ENCODE results near the gene CTDSP1. TPM values are rescaled to one million over a fixed set of nuclear protein-coding genes. Genes with fewer than 3 reads are reported as not detected.

The CTDSP1 gene
- total RNA-seq, 1 experiment from 2014 or later = 104 TPM

- no peaks in the 10 kb centered on the region for H3K36me3 Mint-ChIP-seq (ENCODE audit: insufficient read depth, unreplicated experiment)
- H3K9me3 Mint-ChIP-seq (ENCODE audit: unreplicated experiment) = no peaks in the 10 kb centered on the region
- no peaks in the 10 kb centered on the region for H3K4me1 ChIP-seq
- peaks cover 11% of the 10 kb centered on the region for H3K4me1 Mint-ChIP-seq (ENCODE audit: low read depth, unreplicated experiment)
- intact Hi-C loops (cut with micrococcal nuclease; ENCODE audit: unreplicated experiment) = no loop called here
- no peaks in the 10 kb centered on the region for H3K9me3 ChIP-seq
- BruUV-seq (replicated peaks) = no TSS peak
- H3K4me3 Mint-ChIP-seq (ENCODE audit: unreplicated experiment) = no peak overlapping the region
- ChIA-PET POLR2A (no interaction called here), CTCF (no interaction called here)
- no peaks in the 10 kb centered on the region for H3K36me3 ChIP-seq (ENCODE audit: control insufficient read depth, insufficient read depth, low read length)
- no peaks in the 10 kb centered on the region for H3K27me3 Mint-ChIP-seq (ENCODE audit: insufficient read depth, unreplicated experiment)
- DNase-seq = no peak
- H3K27me3 ChIP-seq (replicated peaks; ENCODE audit: control insufficient read depth, insufficient read depth, low read length) = no peaks in the 10 kb centered on the region
- no peak overlapping the region for H3K4me3 ChIP-seq (ENCODE audit: low read depth, low read length)
- no peak overlapping the region for H3K27ac Mint-ChIP-seq (ENCODE audit: unreplicated experiment)
- no peak for TF ChIP-seq CTCF (IDR thresholded peaks at IDR 0.05; ENCODE audit: insufficient read depth in 1 of 2, low read depth in 1 of 2, low read length in 1 of 2, severe bottlenecking in 1 of 2, unreplicated experiment in 1 of 2)
Observed at GRCh38 chr2:218383892-218384519, 15.7 kb upstream of the CTDSP1 start.

- Histone ChIP-seq H3K36me3 (ENCODE audit: control insufficient read depth, insufficient read depth, low read length) (no peaks in the 10 kb centered on the region), H3K9me3 (no peaks in the 10 kb centered on the region), H3K27me3 (replicated peaks; ENCODE audit: control insufficient read depth, insufficient read depth, low read length) (no peaks in the 10 kb centered on the region), H3K4me1 (peaks cover 6% of the 10 kb centered on the region; the same call in 1 of the 2 replicates), H3K4me3 (ENCODE audit: low read depth, low read length) (no peak overlapping the region)
- POLR2A ChIA-PET = no interaction called here
- H3K27me3 Mint-ChIP-seq (ENCODE audit: insufficient read depth, unreplicated experiment) = no peaks in the 10 kb centered on the region
- BruUV-seq (replicated peaks) = no TSS peak
- no peak overlapping the region for H3K4me3 Mint-ChIP-seq (ENCODE audit: unreplicated experiment)
- no peak for TF ChIP-seq CTCF (IDR thresholded peaks at IDR 0.05; ENCODE audit: insufficient read depth in 1 of 2, low read depth in 1 of 2, low read length in 1 of 2, severe bottlenecking in 1 of 2, unreplicated experiment in 1 of 2)
- no peaks in the 10 kb centered on the region for H3K36me3 Mint-ChIP-seq (ENCODE audit: insufficient read depth, unreplicated experiment)
- intact Hi-C loops (cut with micrococcal nuclease; ENCODE audit: unreplicated experiment) = no loop called here
- CTCF ChIA-PET = no interaction called here
- peaks cover 11% of the 10 kb centered on the region for H3K4me1 Mint-ChIP-seq (ENCODE audit: low read depth, unreplicated experiment)
- H3K9me3 Mint-ChIP-seq (ENCODE audit: unreplicated experiment) = no peaks in the 10 kb centered on the region
- H3K27ac Mint-ChIP-seq (ENCODE audit: unreplicated experiment) = no peak overlapping the region
- no peak for DNase-seq
Observed at GRCh38 chr2:218384975-218385374, 14.7 kb upstream of the CTDSP1 start.

- no peaks in the 10 kb centered on the region for H3K27me3 ChIP-seq (replicated peaks; ENCODE audit: control insufficient read depth, insufficient read depth, low read length)
- no peaks in the 10 kb centered on the region for H3K9me3 ChIP-seq
- no peak overlapping the region for H3K4me3 Mint-ChIP-seq (ENCODE audit: unreplicated experiment)
- no peaks in the 10 kb centered on the region for H3K36me3 Mint-ChIP-seq (ENCODE audit: insufficient read depth, unreplicated experiment)
- no peak overlapping the region for H3K4me3 ChIP-seq (ENCODE audit: low read depth, low read length)
- H3K4me1 Mint-ChIP-seq (ENCODE audit: low read depth, unreplicated experiment) = peaks cover 11% of the 10 kb centered on the region
- no peaks in the 10 kb centered on the region for H3K9me3 Mint-ChIP-seq (ENCODE audit: unreplicated experiment)
- peaks cover 6% of the 10 kb centered on the region; the same call in 1 of the 2 replicates for H3K4me1 ChIP-seq
- intact Hi-C loops (cut with micrococcal nuclease; ENCODE audit: unreplicated experiment) = no loop called here
- no peak for TF ChIP-seq CTCF (IDR thresholded peaks at IDR 0.05; ENCODE audit: insufficient read depth in 1 of 2, low read depth in 1 of 2, low read length in 1 of 2, severe bottlenecking in 1 of 2, unreplicated experiment in 1 of 2)
- BruUV-seq (replicated peaks) = no TSS peak
- H3K27ac Mint-ChIP-seq (ENCODE audit: unreplicated experiment) = no peak overlapping the region
- DNase-seq = no peak
- H3K36me3 ChIP-seq (ENCODE audit: control insufficient read depth, insufficient read depth, low read length) = no peaks in the 10 kb centered on the region
- ChIA-PET CTCF (no interaction called here), POLR2A (no interaction called here)
- H3K27me3 Mint-ChIP-seq (ENCODE audit: insufficient read depth, unreplicated experiment) = no peaks in the 10 kb centered on the region
Observed at GRCh38 chr2:218386505-218387368, 12.9 kb upstream of the CTDSP1 start.
